DMS114 treated with DMSO at 0.1 percent for 48 hours (cell line): ENCODE data around the gene PHACTR3.
"Not testable (repeated sequence)": the region's sequence is repeated elsewhere in the genome, so short reads cannot be mapped to it uniquely, and the experiment has no call there.

Source experiments
- DNase-seq: peaks from one replicate; lab custom pipeline; 2025; ENCODE audit not compliant: unreplicated experiment; lab: John Stamatoyannopoulos, UW

The PHACTR3 gene

GRCh38 chr20:59603781-59604541 is at the start of gene PHACTR3:
Gene PHACTR3 (plus strand): TSS chr20:59604540. CDS start chr20:59605015, 475 bp downstream.
- no peak for DNase-seq

- not testable (repeated sequence) for DNase-seq
Observed at GRCh38 chr20:59557733-59558529, 46.4 kb upstream of the PHACTR3 start.

- DNase-seq = no peak
Observed at GRCh38 chr20:59559024-59559817, 45.1 kb upstream of the PHACTR3 start.

GRCh38 chr20:59559863-59560262 is 44.5 kb upstream of the PHACTR3 start:
- DNase-seq = no peak

- peak; percentile 31 for DNase-seq
Observed at GRCh38 chr20:59560588-59561227, 43.6 kb upstream of the PHACTR3 start.

GRCh38 chr20:59561228-59561605 is 43.1 kb upstream of the PHACTR3 start:
- no peak for DNase-seq

- no peak for DNase-seq
Observed at GRCh38 chr20:59561614-59562277, 42.6 kb upstream of the PHACTR3 start.

- no peak for DNase-seq
Observed at GRCh38 chr20:59564171-59564570, 40.2 kb upstream of the PHACTR3 start.

GRCh38 chr20:59564943-59565342 is 39.4 kb upstream of the PHACTR3 start:
- DNase-seq = no peak

GRCh38 chr20:59565768-59566461 is 38.4 kb upstream of the PHACTR3 start:
- DNase-seq = no peak

GRCh38 chr20:59566631-59567524 is 37.5 kb upstream of the PHACTR3 start:
- DNase-seq = no peak

GRCh38 chr20:59567585-59568508 is 36.5 kb upstream of the PHACTR3 start:
- no peak for DNase-seq

GRCh38 chr20:59568509-59569024 is 35.8 kb upstream of the PHACTR3 start:
- DNase-seq = no peak

- DNase-seq = no peak
Observed at GRCh38 chr20:59569305-59569704, 35.0 kb upstream of the PHACTR3 start.

GRCh38 chr20:59571151-59571550 is 33.2 kb upstream of the PHACTR3 start:
- DNase-seq = no peak

GRCh38 chr20:59571551-59572314 is 32.6 kb upstream of the PHACTR3 start:
- peak; percentile 38 for DNase-seq

- no peak for DNase-seq
Observed at GRCh38 chr20:59572515-59572914, 31.8 kb upstream of the PHACTR3 start.
